BJ (cell line): Measurements from ENCODE around the gene ADGRV1. TPM values are rescaled to one million over a fixed set of nuclear protein-coding genes. Genes with fewer than 3 reads are reported as not detected.

Source experiments
- CTCF ChIA-PET: fragments of 350-600 bp; formaldehyde crosslinking; extraction: SDS; loops from one replicate; lab custom pipeline; 2021; ENCODE audit warnings: antibody characterized with exemption, inconsistent platforms; lab: Yijun Ruan, JAX
- POLR2A ChIA-PET: fragments of 300-600 bp; sonication (Branson Sonifier 250); formaldehyde crosslinking; extraction: SDS; loops from one replicate; lab custom pipeline; 2021; ENCODE audit warnings: antibody characterized with exemption; lab: Charles Lee
- DNase-seq: peaks from one replicate; pipeline ENCODE4 v3.0.0-alpha.2; 2011; ENCODE audit warnings: low read depth
- H3K27me3 ChIP-seq: 2 replicates; pipeline ENCODE4 v1.6.0; 2011; ENCODE audit warnings: low read length; ENCODE audit not compliant: control insufficient read depth, insufficient read depth
- H3K36me3 ChIP-seq: 2 replicates; pipeline ENCODE4 v1.5.1; 2011; ENCODE audit warnings: low read length; ENCODE audit not compliant: control insufficient read depth, insufficient read depth
- H3K4me3 ChIP-seq: 2 replicates; pipeline ENCODE4 v1.5.1; 2011; ENCODE audit warnings: low read depth, mild to moderate bottlenecking, control low read depth, low read length
- CTCF ChIP-seq: IDR thresholded peaks from 2 replicates; pipeline ENCODE4 v1.5.1; 2011; ENCODE audit warnings: low read depth, mild to moderate bottlenecking, control low read depth, inconsistent platforms, low read length, moderate library complexity; ENCODE audit not compliant: insufficient read depth
- polyA plus RNA-seq: library from polyadenylated mRNA; depleted of rRNA; stranded (reverse); fragments of >200 nt; gene quantifications from 2 replicates; pipeline ENCODE4 v1.2.3, GENCODE V29; 2011

ADGRV1 gene
- polyA plus RNA-seq, 1 experiment = 0.15 TPM

DNA sequence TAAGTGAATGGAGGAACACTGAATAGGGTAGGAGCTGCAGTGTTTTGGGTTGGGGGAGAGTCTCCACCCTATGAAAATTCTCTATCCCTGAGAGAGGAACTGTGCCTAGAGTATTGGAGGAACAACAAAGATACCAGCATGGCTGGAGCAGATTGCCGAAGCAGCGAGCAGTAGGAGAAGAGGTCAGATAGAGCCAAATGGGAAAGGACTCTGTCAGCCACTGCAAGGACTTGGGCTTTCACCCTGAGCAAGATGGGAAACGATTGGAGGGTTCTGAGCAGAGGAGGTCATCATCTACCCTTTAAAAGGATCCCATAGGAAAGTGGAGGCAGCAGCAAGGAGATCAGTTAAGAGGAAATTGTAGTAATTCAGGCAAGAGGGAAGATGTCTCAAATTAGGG is 24.8 kb upstream of the ADGRV1 start:
- ChIA-PET CTCF (interaction anchor here (1.9 kb wide), 1 partner anchor 94 kb away, joined by 6 read pairs; no protein-coding TSS in a partner anchor), POLR2A (no interaction called here)
- H3K4me3 ChIP-seq = no peak overlapping the region
- H3K27me3 ChIP-seq = peaks cover 6% of the 10 kb centered on the region
- TF ChIP-seq CTCF = no peak
- DNase-seq = no peak
- no peaks in the 10 kb centered on the region for H3K36me3 ChIP-seq

DNA sequence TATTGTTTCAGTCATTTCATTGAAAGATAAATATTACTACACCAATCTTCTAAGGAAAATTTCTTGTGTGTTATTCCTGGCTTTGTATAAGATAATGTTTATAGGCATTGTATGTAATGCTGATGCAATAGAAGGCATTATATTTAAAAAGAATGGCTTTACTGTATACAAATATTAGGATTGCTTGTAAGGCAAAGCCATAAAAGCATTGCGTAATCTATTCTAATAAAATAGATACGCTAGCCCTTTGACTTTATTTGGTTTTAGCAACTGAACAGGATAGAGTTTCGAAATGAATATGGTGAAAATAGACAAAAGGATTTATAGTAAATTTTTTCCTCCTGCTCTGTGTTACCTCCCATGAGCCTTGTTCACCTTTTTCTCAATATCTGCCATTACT is 23.7 kb upstream of the ADGRV1 start:
- no peak for DNase-seq
- ChIA-PET CTCF (no interaction called here), POLR2A (no interaction called here)
- Histone ChIP-seq H3K36me3 (no peaks in the 10 kb centered on the region), H3K27me3 (peaks cover 6% of the 10 kb centered on the region), H3K4me3 (no peak overlapping the region)
- no peak for TF ChIP-seq CTCF

- H3K27me3 ChIP-seq = peaks cover 3% of the 10 kb centered on the region
- no peaks in the 10 kb centered on the region for H3K36me3 ChIP-seq
- DNase-seq = no peak
- ChIA-PET POLR2A (no interaction called here), CTCF (no interaction called here)
- H3K4me3 ChIP-seq = no peak overlapping the region
- TF ChIP-seq CTCF = no peak
Measured at GRCh38 chr5:90542827-90543519, 15.6 kb upstream of the ADGRV1 start.

GRCh38 chr5:90545511-90545910 is 13.1 kb upstream of the ADGRV1 start:
- TF ChIP-seq CTCF = no peak
- peaks cover 3% of the 10 kb centered on the region for H3K27me3 ChIP-seq
- no peak overlapping the region for H3K4me3 ChIP-seq
- ChIA-PET CTCF (interaction anchor here (1.0 kb wide), 1 partner anchor 15 kb away, joined by 3 read pairs; no protein-coding TSS in a partner anchor), POLR2A (no interaction called here)
- H3K36me3 ChIP-seq = no peaks in the 10 kb centered on the region
- no peak for DNase-seq

DNA sequence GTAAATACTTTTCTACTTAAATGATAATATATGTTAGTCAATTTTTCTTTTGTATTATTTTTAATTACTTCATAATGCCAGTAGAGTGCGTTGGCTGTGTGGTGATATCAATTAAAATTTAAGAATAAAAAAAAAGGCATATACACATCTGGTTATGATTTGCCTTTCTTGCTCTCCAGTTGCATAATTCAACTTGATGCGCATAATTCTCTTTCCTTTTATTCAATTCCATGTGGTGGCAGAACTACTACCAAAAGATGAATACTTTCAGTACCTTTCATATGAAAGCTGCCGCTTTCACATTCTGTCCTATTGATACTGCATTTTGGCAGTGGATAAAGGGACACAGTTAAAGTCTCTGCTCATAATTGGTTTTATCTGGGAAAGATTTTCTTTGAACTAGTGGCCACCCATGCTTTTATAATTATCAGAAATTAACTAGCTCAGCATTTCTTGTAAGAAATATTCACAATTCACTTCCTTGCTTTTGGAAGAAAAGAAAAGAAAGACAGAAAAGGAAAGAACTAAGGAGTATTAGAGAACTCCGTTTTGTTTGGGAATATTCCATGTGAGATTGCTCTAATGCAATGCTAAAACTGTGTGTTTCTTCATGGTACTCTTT is 12.3 kb upstream of the ADGRV1 start:
- ChIA-PET POLR2A (no interaction called here), CTCF (interaction anchor here (0.6 kb wide), 1 partner anchor 1836 kb away, joined by 3 read pairs; no protein-coding TSS in a partner anchor)
- peaks cover 3% of the 10 kb centered on the region for H3K27me3 ChIP-seq
- no peak for TF ChIP-seq CTCF
- no peak for DNase-seq
- no peak overlapping the region for H3K4me3 ChIP-seq
- no peaks in the 10 kb centered on the region for H3K36me3 ChIP-seq
